GM20431 (cell line): ENCODE measurements around the gene CDH20.

ENCODE experiments used
- in situ Hi-C: fragments of 300-500 bp; cut with MseI, MboI; formaldehyde crosslinking; loops from one replicate; pipeline ENCODE4 v1.15.0; 2020; ENCODE audit warnings: low sequenced_read_pairs; ENCODE audit not compliant: unreplicated experiment

The CDH20 gene

DNA sequence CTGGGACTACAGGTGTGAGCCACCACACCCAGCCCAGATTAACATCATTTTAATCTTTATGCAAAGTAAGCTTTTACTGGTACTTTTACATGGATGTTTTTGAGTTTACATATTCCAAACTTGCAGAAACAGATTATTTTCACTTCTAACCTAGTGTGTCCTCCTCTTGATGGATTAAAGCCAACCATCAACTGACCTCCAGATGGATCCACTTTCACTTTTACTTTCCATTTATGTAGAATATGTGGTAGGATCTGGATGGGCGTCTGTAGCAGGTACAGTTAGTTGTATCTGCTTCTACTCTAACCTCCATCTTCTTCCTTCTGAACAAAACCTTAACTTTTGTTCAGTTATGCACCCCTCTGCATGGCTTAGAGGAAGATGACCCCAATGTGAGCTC, 264.1 kb downstream of the CDH20 start:
- in situ Hi-C loops, result loop anchor here (25.0 kb wide), 1 partner anchor 540 kb away; no protein-coding TSS in a partner anchor

DNA sequence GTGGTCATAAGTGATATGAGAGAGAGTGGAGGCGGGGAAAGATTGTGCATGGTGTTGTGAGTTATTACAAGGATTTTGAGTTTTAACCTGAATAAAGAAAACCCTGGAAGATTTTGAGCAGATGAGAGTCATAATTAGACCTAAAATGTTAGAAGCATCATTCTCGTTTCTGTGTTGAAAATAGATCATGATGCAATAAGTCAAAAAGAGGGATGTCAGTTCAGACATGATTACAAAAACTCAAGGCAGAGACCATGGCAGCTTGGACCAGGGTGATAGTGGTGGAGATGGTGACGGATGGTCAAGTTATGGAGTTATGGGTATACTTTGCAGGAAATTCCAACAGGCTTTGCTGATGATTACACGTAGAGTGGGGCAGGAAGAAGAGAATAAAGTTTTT, 267.2 kb downstream of the CDH20 start:
- in situ Hi-C loops, result no loop called here

DNA sequence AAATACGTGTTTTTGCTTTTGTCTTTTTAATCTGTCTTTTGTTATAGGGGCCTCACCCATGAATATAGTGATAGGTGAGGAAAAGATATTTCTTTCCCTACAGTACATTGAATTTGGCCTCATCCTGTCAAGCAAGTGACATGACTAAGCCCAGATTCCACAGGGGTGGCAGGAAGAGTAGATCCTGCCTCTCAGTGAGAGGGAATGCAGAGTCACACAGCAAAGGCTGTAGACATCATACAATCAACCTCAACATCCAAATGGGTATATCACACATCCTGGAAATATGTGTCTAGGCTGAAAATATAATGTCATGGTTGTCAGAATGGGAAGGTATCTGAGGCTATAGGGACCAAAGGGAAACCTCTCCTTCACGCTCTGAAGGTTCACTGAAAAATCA, 269.6 kb downstream of the CDH20 start:
- in situ Hi-C loops, result no loop called here
